Non-pigmented ciliary epithelial cell (primary cell): ENCODE data around the gene SEH1L.
"Not testable (repeated sequence)": the region's sequence is repeated elsewhere in the genome, so short reads cannot be mapped to it uniquely, and the experiment has no call there.

Experiments
- DNase-seq: peaks from one replicate; pipeline ENCODE4 v3.0.0-alpha.2; 2010; ENCODE audit warnings: low read depth

SEH1L gene

GRCh38 chr18:12947285-12948049 is at the start of gene SEH1L:
Gene SEH1L, plus strand, starts transcription at chr18:12948011. Its CDS starts 111 bp downstream, at chr18:12948122.
- DNase-seq: peak; percentile 89

DNA sequence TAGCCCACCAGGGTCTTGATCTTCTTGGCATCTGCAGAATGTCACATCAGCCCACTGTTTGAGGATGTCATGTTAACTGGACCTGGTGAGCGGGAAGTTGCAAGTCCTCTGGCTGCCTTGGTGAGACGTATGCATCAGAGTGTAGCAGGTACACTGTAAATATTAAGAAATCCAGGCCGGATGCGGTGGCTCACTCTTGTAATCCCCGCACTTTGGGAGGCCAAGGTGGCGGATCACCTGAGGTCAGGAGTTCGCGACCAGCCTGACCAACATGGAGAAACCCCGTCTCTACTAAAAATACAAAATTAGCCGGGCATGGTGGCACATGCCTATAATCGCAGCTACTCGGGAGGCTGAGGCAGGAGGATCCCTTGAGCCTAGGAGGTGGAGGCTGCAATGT is 46.6 kb upstream of the SEH1L start:
- not testable (repeated sequence) for DNase-seq

GRCh38 chr18:12904012-12904516 is 43.7 kb upstream of the SEH1L start:
- no peak for DNase-seq

- no peak for DNase-seq
Measured at GRCh38 chr18:12906119-12906518, 41.7 kb upstream of the SEH1L start.

DNA sequence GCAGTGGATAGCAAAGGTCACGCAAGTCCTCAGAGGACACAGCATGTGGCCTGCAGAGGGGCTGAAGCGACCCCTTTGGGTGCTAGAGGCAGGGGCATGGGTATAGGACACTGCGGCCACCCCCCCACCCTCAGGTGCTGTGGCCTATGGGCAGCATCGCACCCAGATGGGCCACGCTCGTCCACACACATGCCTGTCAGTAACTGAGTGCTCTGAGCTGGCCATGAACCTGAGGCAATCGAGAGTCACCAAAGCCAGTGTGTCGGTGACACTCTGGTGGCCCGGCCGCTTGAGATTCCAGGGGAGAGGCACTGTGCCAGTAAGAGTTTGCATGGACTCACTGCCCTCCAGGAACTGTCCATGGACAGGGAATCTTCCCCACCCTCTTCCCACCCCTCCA is 41.0 kb upstream of the SEH1L start:
- DNase-seq: no peak

- peak; percentile 18 for DNase-seq
Measured at GRCh38 chr18:12907258-12907925, 40.4 kb upstream of the SEH1L start.

DNA sequence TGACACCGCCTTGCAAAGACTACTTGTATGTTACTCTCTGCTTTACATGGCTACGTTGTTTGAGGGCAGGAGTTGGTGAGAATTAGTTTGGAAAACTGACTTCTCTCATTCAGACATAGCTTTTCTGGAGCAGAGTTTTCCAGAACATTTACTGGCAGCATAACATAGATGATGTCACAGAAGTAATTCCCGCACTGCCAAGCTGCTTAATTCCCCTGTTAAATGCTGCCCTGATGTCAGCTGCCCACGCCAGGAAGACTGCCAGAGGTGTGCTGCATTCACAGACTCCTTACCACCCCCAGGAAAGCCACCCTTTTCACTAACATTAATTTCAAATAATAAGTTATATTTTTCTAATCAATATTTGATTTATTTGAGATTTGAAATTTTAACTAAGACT is 39.1 kb upstream of the SEH1L start:
- DNase-seq: no peak

GRCh38 chr18:12911025-12911928 is 36.5 kb upstream of the SEH1L start:
- no peak for DNase-seq

DNA sequence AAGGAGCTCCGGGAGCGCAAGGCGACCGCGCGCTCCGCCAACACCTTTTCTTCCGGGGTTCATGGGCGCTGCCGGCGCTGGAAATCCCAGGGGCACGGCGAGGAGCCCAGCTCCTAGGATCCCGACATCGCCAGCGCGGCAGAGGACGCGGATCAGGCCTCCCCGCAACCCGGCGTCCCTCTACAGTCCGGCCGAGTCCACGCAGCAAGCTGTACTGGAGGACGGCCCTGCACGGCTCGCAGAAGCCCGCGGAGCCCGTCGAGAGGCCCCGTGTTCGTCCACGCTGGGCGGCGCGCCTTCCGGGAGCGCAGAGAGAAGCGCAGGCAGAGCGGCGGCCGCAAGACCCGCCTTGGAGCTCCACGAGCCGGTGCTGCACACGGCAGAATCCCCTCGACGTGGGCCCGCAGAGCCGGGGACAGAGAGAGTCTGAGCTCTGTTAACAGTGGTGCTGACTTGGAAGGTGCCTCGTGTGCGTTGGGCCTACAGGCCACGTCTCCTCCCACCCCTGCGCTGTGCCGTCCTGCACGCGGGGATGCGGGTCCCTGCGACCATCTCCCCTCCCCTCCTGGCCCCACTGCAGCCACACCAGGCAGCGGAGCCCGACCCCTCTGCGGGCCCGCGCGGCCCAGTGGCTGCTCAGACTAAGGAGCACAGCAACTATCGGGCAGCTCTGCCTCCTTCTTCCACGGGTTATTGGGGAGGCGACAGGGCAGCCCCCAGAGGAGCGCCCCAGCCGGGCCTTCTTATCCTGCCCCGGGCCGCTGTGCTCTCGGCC is 35.7 kb upstream of the SEH1L start:
- DNase-seq: no peak

GRCh38 chr18:12921178-12921577 is 26.6 kb upstream of the SEH1L start:
- no peak for DNase-seq

- DNase-seq: no peak
Measured at GRCh38 chr18:12922266-12922665, 25.5 kb upstream of the SEH1L start.

DNA sequence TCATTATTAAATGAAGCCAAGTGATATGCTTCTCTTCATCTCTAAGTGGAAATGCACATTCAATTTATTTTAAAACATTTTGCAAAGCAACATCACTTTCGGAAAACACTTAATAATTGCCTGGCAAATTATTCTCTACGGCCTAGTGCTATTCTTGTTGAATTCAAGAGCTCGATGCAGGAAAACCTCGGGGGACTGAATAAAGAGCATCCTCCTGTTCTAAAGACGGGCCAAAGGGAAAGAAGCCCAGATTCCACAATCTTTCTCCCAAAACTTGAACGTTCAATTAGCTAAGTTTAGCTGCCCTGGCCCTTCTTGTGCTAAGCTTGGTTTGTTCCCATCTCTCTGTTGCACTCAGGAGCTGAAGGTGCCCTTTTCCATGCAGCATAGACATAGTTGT is 23.2 kb upstream of the SEH1L start:
- DNase-seq: no peak

DNA sequence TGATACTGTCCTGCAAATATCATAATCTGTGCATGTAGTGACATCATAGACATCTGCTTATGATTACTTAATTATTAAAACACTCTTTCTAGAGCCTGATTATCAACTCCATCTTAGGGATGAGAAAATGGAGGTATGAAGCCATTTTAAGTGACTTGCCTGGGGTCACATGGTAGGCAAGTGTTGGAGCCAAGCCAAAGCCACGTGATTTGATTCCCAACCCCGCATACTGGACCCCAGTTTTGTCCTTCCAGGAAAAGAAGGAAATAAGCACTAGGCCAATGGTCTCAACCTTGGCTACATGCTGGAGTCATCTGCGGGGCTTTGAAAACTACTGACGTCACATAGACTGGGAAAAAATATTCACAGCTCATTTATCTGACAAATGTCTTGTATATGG is 19.6 kb upstream of the SEH1L start:
- DNase-seq: no peak

DNA sequence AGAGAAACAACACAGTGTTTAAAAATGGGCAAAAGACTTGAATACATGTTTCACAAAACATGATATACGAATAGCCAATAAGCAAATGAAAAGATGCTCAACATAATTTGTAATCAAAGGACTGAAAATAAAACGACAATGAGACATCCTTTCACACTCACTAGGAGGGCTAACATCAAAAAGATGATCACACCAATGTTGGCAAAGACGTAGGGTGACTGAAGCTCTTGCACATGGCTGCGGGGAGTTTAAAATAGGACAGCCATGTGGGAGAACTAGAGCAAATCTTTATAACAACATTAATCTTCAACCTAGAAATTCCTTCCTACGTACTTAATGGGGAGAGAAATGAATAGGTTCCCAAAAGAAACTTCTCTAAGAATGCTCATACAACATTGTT is 19.2 kb upstream of the SEH1L start:
- no peak for DNase-seq

- no peak for DNase-seq
Measured at GRCh38 chr18:12929477-12930083, 18.2 kb upstream of the SEH1L start.

DNA sequence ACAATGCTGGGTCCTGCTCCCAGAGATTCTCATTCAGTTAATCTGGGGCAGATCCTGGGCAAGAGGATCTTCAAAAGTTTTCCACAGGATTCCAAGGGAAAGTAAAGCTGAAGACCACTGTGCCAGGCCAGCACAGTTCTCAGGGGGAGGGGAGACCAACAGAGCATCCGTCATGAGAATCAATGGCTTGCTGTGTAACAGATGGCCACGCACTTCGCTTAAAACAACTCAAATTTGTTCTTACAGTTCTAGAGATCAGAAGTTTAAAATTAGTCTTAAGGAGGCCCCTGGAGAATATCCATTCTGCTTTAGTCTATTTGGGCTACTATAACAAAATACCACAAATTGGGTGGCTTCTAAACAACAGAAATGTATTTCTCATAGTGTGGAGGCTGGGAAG is 17.4 kb upstream of the SEH1L start:
- DNase-seq: no peak

DNA sequence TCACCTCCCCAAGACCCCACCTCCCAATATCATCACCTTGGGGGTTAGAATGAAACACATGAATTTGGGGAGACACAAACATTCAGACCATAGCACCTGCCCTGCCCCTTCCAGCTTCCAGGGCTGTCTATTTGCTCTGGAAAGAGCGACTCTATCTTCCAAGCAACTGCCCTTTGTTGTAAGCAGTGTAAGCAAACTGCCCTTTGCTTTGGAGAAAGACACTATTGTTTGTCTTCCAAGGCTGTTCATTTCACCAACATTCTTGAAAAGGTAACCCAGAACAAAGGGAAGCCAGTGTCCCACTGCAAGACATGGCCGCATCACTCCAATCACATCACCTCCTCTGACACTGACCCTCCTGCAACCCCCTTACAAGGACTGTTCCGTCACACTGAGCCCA is 16.9 kb upstream of the SEH1L start:
- DNase-seq: no peak

- DNase-seq: no peak
Measured at GRCh38 chr18:12933327-12933726, 14.5 kb upstream of the SEH1L start.

DNA sequence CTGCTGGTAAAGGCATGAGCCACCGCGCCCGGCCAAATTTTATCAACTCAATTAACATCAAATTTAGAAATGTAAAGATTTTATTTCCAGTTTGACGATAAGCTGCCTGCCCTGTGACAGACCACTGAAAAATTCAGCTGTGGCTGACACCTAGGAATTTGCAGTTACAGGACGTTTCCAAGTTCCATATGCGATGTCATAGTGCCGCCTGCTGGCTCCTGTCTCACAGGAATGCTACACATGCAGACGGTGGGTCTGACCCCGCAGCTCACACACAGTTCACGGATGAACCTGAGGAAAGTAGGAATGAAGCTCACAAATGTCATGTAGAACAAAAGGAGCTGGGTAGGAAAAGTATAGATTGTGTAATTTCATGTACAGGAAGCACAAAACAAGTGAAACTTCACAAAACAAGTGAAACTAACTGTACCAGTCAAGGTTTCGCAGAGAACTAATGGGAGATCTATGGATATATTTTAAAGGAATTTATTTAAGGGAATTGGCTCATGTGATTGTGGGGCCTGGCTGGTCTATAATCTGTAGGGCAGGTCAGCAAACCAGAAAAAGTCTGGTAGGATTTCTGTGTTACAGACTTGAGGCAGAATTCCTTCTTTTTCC is 13.2 kb upstream of the SEH1L start:
- peak; percentile 64 for DNase-seq

- no peak for DNase-seq
Measured at GRCh38 chr18:12939162-12939561, 8.6 kb upstream of the SEH1L start.

- DNase-seq: no peak
Measured at GRCh38 chr18:12943215-12943614, 4.6 kb upstream of the SEH1L start.
